ENCODE results near the gene PXYLP1. TPM values are rescaled to one million over a fixed set of nuclear protein-coding genes. Genes with fewer than 3 reads are reported as not detected.
A peak's percentile ranks its signal among the peaks of the same experiment; 100 is the strongest.

PXYLP1 gene
- total RNA-seq, 1 experiment from 2014 or later: 6.4 TPM

GRCh38 chr3:141266797-141267555 is 35.4 kb downstream of the PXYLP1 start:
- in situ Hi-C loops (cut with HindIII; ENCODE audit: low sequenced_read_pairs): no loop called here
- no peak for DNase-seq (ENCODE audit: low spot score)

- DNase-seq (ENCODE audit: low spot score): no peak
- in situ Hi-C loops (cut with HindIII; ENCODE audit: low sequenced_read_pairs): no loop called here
Observed at GRCh38 chr3:141267629-141268028, 36.0 kb downstream of the PXYLP1 start.

GRCh38 chr3:141268306-141268705 is 36.7 kb downstream of the PXYLP1 start:
- in situ Hi-C loops (cut with HindIII; ENCODE audit: low sequenced_read_pairs): no loop called here
- DNase-seq (ENCODE audit: low spot score): no peak

GRCh38 chr3:141268791-141269190 is 37.2 kb downstream of the PXYLP1 start:
- in situ Hi-C loops (cut with HindIII; ENCODE audit: low sequenced_read_pairs): no loop called here
- DNase-seq (ENCODE audit: low spot score): no peak

DNA sequence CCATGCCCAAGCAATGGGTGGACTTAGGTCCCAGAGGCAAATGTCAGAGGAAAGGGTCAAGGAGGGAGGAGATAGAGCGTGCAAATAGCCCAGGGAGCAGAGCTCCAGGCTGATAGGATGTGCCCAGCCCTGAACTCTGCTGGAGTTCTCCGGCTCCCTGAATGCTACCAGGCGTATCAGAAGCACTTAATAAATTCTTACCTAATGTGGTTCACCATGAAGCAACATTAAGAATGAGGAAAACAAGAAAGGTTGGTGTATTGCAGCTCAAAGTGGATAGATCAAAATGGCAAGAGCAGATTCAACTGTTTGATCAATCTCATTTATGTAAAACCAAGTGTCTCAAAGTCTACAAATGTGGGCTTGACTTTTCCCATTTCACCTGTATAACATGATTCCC is 38.3 kb downstream of the PXYLP1 start:
- in situ Hi-C loops (cut with HindIII; ENCODE audit: low sequenced_read_pairs): no loop called here
- DNase-seq (ENCODE audit: low spot score): no peak

- no peak for DNase-seq (ENCODE audit: low spot score)
- in situ Hi-C loops (cut with HindIII; ENCODE audit: low sequenced_read_pairs): no loop called here
Observed at GRCh38 chr3:141271279-141272030, 39.8 kb downstream of the PXYLP1 start.

DNA sequence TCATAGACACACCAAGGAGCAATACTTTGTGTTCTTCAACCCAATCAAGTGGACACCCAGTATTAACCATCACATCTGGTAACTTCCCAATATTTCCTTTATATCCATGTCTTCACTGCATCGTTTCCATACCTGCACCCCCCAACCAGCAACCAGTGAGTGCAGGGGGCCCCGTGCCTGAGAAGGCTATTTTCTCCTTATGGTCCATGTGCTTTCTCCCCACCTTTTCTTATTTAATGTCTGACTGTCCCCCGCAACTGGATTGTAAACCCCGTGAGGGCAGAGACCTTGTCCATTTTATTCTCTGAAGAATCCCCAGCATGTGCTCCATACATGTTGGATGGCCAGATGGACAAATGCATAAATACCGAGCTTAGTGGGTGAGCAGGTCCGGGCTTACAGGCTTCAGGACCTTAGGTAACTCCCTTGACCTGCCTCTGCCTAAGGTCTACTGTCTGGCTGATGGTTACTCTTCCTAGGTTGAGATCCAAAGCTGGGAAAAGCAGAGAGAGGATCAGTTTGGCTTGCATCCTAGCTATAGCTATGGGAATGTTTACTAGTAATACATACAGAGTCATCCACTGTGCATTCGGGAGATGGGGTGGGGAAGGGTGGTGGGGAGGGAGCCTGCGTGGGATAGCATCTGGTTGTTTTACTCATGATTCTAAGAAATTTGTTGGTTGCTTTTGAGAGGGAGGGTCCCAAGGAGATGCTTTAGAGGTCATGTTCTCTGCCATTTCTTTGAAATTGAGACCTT is 41.5 kb downstream of the PXYLP1 start:
- no peak for DNase-seq (ENCODE audit: low spot score)
- in situ Hi-C loops (cut with HindIII; ENCODE audit: low sequenced_read_pairs): no loop called here

GRCh38 chr3:141273700-141274410 is 42.2 kb downstream of the PXYLP1 start:
- in situ Hi-C loops (cut with HindIII; ENCODE audit: low sequenced_read_pairs): no loop called here
- no peak for DNase-seq (ENCODE audit: low spot score)

- in situ Hi-C loops (cut with HindIII; ENCODE audit: low sequenced_read_pairs): no loop called here
- no peak for DNase-seq (ENCODE audit: low spot score)
Observed at GRCh38 chr3:141274411-141275031, 42.9 kb downstream of the PXYLP1 start.

DNA sequence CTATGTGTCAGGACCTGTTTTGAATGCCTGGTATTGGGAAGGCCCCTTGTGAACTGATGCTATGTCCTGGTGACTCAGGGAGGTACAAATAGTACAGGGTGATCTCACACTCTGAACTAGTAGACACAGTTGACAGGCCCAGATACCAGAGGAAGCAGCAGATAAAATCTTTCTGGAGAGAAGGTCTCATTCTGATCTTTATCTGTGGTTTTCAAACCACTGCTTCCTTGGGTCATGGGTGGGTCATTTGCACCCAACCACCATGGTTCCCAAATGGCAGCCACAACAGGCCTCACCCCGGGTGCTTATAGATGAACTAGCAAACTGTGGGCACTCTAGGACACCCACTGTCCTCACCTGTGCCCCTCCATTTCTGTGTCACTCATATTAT is 43.4 kb downstream of the PXYLP1 start:
- in situ Hi-C loops (cut with HindIII; ENCODE audit: low sequenced_read_pairs): no loop called here
- DNase-seq (ENCODE audit: low spot score): no peak

GRCh38 chr3:141275511-141275910 is 43.9 kb downstream of the PXYLP1 start:
- in situ Hi-C loops (cut with HindIII; ENCODE audit: low sequenced_read_pairs): no loop called here

GRCh38 chr3:141275973-141276372 is 44.3 kb downstream of the PXYLP1 start:
- no peak for DNase-seq (ENCODE audit: low spot score)
- in situ Hi-C loops (cut with HindIII; ENCODE audit: low sequenced_read_pairs): no loop called here

More at GRCh38 chr3:141275511-141275910, 43.9 kb downstream of the PXYLP1 start:
- DNase-seq (ENCODE audit: low spot score): no peak

GRCh38 chr3:141276398-141276797 is 44.8 kb downstream of the PXYLP1 start:
- in situ Hi-C loops (cut with HindIII; ENCODE audit: low sequenced_read_pairs): no loop called here
- DNase-seq (ENCODE audit: low spot score): no peak

- no peak for DNase-seq (ENCODE audit: low spot score)
- in situ Hi-C loops (cut with HindIII; ENCODE audit: low sequenced_read_pairs): no loop called here
Observed at GRCh38 chr3:141277451-141277850, 45.8 kb downstream of the PXYLP1 start.

GRCh38 chr3:141278196-141279076 is 46.8 kb downstream of the PXYLP1 start:
- in situ Hi-C loops (cut with HindIII; ENCODE audit: low sequenced_read_pairs): no loop called here
- no peak for DNase-seq (ENCODE audit: low spot score)

DNA sequence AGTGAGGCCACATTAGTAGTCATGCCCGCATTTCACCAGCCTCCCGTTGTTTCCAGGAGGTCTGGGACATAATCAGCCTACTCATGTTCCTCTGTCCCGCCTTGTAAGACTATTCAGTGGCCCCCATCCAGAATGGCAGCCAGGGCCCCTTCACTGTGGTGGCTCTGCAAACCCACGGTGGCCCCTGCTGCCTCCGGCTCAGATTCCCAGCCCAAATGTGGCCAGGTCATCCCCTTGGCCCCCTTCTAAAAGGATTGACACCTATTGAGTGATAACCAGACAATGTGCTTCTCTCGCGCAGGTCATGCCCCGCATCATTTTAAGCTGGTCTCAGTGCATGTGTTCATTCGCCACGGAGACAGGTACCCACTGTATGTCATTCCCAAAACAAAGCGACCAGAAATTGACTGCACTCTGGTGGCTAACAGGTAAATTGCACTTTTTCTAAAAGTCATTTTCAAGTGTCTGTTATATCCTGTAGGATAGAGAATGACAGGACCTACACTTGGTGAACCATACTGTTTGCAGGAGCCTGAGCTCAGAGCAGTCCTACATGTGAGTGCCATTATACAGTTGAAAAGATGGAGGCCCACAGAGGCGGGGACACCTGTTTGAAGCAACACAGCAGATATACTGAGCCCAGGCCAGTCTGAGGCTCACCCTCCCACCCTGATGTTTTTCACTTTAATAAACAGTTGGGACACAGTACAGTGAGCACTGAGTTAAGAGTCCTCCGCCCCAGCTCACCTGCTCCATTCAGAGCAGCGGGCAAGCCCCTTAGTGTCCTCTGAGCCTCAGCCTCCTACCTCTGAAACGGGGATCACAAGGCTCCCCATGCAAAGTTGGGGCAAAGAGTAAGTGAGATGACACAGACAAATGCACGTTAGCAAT is 47.7 kb downstream of the PXYLP1 start:
- peak; percentile 66 for DNase-seq (ENCODE audit: low spot score)
- in situ Hi-C loops (cut with HindIII; ENCODE audit: low sequenced_read_pairs): no loop called here

DNA sequence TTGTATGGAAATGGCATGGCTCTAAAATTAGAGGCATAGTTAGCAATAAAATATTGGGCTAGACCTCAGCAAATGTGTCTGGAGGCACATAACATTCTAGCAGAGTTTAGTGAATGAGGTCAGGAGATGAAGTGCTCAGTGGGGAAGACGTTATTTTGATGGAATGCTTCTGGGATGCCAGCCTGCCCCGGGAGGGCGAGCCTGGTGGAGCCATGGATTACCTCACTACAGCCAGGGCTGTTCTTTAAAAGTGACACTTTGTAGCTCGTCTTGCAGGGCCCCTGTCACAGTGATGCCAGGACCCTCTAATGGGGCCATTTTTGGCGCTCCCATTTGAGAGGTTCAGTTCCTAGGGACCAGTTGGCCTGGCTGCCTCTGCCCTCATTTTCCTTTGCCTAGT is 48.5 kb downstream of the PXYLP1 start:
- in situ Hi-C loops (cut with HindIII; ENCODE audit: low sequenced_read_pairs): no loop called here
- DNase-seq (ENCODE audit: low spot score): no peak
